GM19455 (cell line): ENCODE measurements around the gene CSNK1D.
"Not testable (repeated sequence)": the region's sequence is repeated elsewhere in the genome, so short reads cannot be mapped to it uniquely, and the experiment has no call there.

Experiments
- ATAC-seq: cut with Tn5 transposase; IDR thresholded peaks from one replicate; pipeline ENCODE4 v1.9.1; 2021; ENCODE audit not compliant: unreplicated experiment

CSNK1D gene

DNA sequence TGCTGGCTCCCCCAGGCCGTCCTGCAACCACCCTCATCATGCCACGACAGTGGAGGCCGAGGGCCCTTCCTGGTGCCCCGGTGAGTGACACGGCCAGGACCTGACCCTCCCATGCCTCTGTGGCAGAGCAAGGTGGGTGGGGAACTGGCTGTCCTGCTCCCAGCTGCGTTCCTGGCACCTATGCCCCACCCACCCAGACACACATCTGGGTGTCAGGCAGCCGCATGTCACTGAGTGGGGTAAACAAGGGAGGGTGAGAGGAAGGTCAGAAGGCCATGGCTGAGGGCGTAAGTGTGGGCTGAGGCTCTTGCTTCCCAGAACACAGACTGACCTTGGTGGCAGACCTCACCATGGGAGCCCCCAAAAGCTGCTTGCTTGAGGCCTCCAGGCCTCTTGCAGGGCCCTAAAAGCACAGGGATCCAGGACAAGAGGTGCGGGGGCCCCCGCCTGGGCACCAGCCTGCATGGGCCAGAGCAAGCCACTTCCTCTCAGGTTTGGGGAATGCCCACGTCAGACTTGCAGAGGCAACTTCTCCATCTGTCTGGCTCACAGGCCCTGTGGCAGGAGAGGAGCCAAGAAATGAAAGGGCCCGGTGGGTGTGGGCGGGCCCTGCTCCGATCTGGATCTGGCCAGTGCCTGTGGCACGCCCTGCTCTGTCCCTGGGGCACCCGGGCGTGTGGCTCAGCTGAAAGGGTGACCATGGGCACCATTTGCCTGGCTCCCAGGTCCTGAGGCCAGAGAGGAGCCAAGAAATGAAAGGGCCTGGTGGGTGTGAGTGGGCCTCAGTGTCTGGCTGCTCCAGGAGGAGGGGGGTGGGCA is 57.0 kb downstream of the CSNK1D start:
- no peak for ATAC-seq

DNA sequence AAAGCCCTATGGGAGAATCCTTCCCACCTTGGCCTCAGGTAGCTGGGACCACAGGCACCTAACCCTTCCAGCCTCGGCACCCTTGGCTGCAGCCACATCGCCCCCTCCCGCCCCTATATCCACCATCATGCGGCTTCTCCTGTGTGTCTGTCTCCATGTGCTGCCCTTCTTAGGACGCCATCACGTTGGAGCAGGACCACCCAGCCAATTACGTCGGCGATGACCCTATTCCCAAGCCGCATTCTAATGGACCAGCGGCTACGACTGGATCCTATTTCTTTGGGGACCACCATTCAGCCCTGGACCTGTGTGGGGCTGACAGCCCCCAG is 57.6 kb downstream of the CSNK1D start:
- no peak for ATAC-seq

DNA sequence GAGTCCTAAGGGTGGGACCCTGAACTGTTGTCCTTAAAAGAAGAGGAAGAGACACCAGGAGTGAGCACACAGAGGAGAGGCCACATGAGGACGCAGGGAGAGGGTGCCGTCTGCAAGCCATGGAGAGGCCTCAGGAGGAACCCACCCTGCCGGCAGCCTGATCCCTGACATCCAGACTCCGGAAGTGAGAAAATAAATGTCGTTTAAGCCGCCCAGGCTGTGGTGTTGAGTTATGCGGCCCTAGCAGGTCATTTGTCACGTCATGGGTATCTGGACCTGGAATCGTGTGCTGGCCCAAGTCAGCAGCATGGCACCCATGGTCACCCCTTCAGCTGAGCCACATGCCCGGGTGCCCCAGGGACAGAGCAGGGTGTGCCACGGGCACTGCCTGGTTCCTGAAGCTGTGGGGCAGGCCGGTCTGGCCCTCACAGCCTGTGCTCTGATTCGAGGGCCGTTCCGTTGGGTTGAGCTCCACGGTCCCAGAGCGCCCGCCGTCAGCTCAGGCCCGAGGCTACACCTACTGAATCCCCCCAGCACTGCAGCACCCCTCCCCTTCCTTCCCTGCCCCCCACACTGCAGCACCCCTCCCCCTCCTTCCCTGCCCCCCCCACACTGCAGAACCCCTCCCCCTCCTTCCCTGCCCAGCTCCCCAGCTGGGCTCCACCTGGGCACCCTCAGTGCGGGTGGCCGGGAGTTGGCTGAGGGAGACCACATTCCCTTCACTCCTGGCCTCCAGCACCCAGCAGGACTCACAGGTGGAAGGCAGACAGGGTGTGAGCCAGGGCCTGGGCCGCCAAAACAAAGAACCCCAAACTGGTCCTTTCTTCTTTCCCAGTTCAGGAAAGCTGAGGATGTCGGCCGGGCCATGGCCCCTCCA is 58.2 kb downstream of the CSNK1D start:
- ATAC-seq, result no peak

DNA sequence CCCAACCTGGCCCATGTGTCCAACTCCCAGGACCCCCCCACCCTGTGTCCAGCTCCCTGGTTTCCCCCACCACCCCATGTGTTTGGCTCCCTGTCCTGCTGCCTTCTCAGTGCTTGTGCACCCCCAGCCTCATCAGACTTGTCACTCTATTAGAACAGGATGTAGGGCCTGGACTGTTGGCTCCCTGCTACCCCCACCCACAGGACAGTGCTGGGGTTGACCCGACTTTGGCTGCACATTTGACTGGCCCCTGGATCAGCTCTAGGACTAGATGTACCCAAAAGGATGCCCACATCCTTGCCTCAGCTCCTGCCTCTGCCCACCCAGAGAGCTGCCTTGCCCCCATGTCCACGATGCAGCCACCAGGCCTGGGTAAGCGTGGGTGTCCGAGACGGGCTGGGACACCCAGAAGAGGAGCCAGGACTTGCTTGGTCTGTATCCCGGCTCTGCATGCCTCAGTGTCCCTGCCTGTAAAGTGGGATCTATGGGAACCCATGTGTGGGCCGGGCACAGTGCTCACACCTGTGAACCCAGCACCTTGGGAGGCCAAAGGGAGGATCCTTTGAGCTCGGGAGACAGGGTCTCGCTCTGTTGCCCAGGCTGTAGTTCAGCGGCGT is 59.4 kb downstream of the CSNK1D start:
- no peak for ATAC-seq

DNA sequence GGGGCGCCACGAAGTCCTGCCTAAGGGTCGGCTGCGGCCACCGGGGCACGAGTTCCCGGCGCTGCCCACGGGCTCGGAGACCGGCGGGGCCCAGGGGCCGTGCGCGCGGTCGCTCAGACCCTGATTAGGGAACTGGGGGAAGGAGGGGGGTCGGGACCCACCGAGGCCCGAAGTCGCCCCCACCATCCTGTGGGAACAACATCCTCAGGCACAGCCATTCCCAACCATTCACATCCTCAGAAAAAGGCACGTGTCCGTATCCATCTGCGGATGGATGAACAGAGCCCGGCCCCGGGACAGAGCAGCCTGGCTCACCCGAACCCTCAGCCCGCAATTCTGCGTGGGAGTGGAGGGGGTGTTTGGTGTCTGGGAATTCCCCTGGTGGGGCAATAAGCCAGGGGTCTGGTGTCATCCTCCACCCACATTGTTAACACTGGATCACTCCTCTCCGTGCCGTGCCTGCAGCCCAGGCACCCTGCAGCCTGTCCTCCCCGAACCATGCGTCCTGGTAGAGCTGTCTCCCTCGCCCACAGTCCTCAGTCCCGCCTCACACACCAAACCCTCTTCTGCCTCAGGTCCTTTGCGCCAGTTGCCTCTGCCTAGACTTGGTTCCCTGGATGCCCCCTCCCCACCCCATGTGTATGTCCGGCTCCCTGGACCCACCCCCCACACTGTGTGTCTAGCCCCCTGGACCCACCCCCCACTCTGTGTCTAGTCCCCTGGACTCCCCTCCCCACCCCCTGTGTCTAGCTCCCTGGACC is 60.1 kb downstream of the CSNK1D start:
- no peak for ATAC-seq

DNA sequence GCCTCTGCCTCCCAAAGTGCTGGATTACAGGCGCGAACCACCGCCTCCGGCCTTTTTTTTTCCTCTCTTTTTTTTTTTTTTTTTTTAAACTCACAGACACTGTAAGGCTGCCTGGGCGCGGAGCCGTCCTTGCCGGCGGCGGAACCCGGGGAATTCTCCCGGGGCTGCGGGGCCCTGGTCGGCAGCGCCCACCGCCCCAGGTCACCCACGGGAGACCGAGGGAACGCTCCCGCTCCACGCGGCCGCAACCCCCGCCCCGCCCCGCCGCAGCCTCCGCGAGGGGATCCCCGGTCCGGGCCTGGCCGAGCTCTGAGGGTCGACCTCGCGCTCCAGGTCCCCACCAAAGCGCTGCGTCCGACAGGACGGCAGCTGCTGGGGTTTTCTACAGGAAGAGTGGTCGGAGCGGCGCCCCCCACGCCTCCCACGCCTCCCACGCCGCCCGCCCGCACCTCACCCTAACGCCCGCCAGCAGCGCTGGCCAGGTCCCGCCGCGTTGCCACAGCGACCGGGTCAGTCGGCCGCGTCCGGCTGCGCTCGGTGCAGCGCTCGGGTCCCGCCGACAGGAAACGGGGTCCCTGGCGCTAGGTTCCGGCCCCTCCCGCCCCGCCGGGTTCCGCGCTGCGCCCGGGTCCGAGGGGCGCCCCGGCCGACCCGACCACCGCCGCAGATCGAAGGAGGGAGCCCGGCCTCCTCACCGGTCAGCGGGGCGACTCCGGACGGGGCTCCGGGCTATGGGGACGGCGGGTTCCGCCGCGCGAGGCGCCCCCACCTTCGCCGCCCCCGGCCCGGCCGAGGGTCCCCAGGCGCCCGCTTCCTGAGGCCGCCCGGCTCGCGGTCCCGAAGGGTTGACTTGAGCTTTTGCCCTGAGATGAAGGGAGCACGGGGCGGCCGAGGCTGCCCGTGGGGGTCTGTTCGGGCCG is 60.9 kb downstream of the CSNK1D start, which contains the start of gene CCDC57:
TSS of gene CCDC57 (minus strand) at position 512 of the 920 bp plus-strand sequence. CDS start 10,898 bp downstream, outside the sequence.
- ATAC-seq, result no peak

DNA sequence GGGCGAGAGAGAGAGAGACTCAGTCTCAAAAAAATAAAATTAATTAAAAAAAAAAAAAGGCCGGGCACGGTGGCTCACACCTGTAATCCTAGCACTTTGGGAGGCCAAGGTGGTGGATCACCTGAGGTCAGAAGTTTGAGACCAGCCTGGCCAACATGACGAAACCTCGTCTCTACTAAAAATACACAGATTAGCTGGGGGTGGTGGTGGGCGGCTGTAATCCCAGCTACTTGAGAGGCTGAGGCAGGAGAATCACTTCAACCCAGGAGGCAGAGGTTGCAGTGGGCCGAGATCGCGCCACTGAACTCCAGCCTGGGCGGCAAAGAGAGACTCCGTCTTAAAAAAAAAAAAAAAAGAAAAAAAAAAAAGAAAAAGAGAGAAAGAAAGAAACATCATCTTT is 62.8 kb downstream of the CSNK1D start:
- ATAC-seq, result not testable (repeated sequence)

DNA sequence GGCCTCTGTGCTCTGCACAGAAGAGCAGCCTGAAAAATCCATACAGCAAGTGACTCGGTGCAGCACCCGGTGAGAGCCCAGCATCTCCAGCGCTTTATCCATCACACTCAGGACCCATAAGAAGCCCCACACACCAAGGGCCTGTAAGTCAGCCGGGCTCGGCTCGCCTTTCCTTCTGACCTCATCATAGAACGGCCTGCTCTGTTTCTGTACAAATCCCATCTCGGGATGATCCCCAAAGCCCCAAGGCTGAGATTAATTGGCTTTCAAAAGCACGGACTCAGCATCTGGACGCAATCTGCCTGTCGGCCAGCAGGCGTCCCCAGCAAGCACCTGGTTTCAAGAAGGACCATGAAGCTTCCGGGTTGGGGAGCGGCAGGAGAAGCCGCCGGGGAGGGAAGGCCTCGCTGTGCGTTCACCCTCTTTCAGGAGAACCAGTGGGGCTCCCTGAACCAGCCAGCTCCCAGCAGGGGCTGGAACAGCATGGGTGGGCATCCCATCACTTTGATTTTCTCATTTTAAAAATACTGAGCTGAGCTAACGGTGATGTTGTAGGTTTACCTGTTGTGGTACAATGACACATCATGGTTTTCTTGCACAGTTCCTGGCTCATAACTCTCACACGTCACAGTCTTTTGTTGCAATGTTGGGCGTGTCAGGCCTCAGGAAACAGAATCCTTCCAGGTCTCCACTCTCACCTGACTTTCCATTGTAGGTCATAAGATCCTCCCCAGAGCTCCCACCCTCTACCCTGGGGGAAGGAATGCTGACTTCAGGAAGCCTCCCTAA is 67.6 kb downstream of the CSNK1D start:
- ATAC-seq, result peak; percentile 66

DNA sequence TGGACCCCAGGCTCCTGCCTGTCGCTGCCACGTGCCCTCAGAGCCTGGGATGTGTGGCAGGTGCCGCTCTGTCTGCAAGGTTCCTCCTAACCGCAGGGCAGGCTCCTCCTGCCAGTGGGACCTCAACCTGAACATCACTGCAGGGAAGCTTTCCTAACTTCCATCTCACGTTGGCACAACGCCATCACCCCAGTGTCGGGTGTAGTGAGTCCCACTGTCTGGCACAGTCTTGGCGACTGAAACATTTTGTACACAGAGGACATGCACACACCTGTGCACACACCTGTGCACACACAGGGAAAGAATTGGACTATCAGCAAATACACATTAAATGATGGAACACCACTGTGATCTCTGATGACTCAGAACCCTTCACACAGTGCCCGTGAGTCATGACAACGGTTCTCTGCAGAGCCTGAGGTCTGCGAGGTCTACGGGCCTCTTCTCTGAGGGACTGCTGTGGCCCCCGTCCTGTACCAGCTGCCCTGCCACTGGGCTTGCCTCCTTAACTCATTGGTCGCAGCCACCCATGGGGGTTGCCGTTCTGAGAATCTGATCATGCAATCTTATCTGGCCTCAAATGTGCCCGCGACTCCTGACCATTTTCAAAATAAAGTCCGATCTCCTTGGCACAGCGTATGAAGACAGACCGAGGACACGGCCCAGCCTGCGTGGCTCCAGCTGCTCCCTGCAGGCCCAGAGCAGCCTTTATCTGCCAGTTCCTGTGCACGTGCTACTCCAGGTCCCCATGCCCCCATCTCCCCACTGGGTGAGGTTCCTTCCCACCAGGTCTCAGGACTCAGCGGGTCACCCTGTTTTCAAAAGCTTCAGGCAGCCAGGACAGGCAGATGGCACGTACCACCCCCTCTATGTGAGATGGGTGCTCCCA is 68.4 kb downstream of the CSNK1D start:
- ATAC-seq, result no peak

DNA sequence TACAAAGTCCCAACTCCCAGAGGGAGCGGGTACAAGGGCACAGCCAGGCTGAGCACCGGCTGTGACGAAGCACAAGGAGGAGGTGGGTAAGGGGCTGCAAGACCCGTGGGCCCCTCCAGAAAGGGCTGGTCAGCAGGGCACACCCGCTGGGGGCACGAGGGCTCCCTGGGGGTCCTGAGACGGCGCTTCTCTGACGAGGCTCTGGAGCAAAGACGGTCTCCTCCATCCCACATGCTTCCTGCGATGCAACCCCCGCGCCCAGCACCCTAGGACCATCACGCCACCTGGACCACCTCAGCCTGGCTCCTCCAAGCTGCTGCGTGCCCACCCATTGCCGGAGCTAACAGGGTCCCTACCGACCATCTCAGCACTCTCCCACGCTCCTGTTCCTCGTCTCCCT is 69.6 kb downstream of the CSNK1D start:
- ATAC-seq, result no peak

DNA sequence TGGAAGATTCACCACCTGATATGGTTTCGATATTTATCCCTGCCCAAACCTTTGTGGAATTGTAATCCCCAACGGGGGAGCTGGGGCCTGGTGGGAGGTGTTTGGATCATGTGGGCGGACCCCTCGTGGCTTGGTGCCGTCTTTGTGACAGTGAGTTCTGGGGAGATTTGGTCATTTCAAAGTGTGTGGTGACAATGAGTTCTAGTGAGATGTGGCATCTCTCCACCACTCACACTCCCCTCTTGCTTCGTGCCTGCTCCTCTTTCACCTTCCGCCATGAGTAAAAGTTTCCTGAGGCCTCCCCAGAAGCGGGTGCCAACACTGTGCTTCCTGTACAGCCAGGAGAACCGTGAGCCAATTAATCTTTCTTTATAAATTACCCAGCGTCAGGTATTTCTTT is 70.5 kb downstream of the CSNK1D start:
- ATAC-seq, result no peak

DNA sequence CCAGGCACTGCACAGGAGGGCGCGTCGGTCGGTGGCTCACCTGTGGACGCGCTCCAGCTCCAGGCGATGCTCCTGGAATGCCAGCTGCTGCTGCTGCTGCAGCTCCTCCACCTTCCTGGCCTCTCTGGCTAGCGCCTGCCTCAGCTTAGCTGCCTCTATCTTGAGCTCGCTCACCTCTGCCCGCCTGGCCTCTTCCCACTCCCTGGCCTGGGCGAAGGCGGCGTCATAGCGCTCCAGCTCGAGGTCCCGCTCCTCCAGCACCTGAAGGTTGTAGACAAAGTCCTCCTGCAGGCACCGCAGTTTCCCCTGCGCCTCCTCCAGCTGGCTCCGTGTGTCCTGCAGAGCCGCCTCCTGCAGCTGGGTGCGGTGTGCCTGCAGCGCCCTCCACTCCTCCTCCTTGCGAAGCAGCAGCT is 72.0 kb downstream of the CSNK1D start:
- no peak for ATAC-seq

DNA sequence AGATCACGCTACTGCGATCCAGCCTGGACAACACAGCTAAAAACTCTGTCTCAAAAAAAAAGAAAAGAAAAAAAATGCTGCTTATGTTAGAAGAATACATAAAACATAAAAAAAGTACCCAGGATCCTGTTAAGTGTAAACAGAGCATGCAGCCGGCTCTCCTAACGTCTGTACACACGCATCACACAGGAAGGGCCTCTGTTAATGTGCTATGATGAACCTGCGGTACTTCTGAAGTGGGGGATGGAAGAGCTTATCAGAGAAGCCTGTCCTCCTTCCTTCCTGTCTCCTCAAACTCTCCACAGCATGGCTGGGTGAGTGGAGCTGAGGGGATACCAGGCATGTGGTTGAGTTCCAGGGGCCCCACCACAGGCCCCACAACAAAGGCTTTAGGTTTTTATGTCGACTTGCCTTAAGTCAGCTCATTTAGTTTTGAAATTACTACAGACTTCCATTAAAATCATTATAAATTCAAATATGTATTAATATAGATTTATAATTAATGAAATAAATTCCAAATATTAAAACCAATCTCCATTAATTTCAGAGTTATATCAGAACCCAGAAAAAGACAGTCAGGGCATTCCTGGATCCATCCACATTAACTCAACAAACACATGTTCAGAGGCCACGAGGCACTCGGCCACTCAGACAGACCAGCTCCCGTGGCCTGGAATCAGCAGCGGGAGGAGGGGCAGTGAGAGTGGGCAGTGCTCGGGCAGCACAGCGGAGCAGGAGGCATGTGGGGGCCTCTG is 72.6 kb downstream of the CSNK1D start:
- no peak for ATAC-seq

DNA sequence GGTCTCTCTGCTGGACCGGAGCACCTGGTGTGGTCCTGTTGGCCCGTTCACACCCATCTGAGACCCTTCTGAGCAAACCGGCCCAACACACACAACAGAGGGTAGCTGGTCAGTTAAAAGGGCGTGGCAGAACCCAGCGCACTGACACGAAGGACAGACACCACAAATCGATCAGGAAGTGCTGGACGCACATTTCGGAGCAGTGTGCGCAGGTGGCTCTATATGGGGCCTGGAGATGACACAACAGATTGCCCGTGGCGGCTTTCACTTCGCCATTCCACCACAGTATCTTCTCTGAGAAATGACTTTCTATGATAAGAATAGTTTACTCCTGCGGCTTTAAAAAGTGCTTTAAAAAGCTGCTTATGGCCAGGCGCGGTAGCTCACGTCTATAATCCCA is 73.4 kb downstream of the CSNK1D start:
- ATAC-seq, result no peak

DNA sequence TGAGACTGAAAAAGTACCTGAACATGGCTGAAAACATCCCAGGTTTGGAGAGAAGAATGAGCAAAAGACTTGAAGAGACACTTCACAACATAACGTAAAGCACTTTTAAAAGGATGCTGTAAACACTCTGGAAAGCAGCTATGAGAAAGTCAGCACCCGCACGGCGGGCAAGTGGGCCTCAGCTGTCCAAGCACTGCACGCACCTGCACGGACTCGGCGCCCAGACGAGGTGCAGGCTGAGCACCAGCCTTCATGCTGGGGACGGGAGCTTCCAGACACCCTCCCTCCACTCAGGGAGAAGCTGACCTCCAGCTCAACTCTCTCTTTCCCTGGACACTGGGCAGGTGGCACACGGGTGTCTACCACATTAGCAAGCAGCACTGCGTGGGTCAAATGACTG is 74.0 kb downstream of the CSNK1D start:
- no peak for ATAC-seq

DNA sequence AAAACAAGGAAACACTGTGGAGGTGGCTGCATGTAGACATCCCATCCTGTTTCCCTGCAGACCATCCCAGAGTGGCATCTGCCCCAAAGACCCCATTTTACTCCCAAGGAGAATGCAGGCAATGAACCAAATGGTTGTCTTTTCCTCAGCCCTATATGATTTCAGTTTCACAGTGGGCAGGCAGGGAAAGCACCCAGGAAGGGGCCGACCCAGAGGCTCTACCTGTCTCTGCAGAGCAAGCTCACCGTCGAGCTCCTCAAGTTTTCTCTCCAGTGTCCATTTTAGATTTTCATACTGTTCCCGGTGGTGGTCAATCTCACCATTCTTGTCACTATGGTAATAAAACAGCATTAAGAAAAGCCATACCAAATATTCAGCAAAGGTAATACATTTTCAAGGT is 75.4 kb downstream of the CSNK1D start:
- ATAC-seq, result no peak
